Nephron progenitor cell (in vitro differentiated cells): ENCODE measurements around the gene DNAH17.

ENCODE experiments used
- DNase-seq: peaks from one replicate; pipeline ENCODE4 v3.0.0; 2021
- H3K27ac Mint-ChIP-seq: 2 replicates; pipeline ENCODE4 v1.8.0; 2021; ENCODE audit warnings: mild to moderate bottlenecking, moderate library complexity, mixed read lengths
- H3K27me3 Mint-ChIP-seq: 2 replicates; pipeline ENCODE4 v1.8.0; 2021; ENCODE audit warnings: mild to moderate bottlenecking, low read depth, mixed read lengths; ENCODE audit not compliant: poor library complexity
- H3K36me3 Mint-ChIP-seq: 2 replicates; pipeline ENCODE4 v1.8.0; 2021; ENCODE audit warnings: low read depth, mixed read lengths
- H3K4me1 Mint-ChIP-seq: 2 replicates; pipeline ENCODE4 v1.8.0; 2021; ENCODE audit warnings: mixed read lengths
- H3K4me3 Mint-ChIP-seq: 2 replicates; pipeline ENCODE4 v1.8.0; 2021; ENCODE audit warnings: mild to moderate bottlenecking, moderate library complexity, mixed read lengths
- H3K9me3 Mint-ChIP-seq: 2 replicates; pipeline ENCODE4 v1.8.0; 2021; ENCODE audit warnings: mild to moderate bottlenecking, moderate library complexity, mixed read lengths
- TF ChIP-seq, protein P1 (sequence below): fragments of 200-600 bp; sonication (generic); IDR thresholded peaks from 2 replicates; pipeline ENCODE4 v1.5.0; 2021; ENCODE audit warnings: antibody characterized with exemption

The DNAH17 gene

DNA sequence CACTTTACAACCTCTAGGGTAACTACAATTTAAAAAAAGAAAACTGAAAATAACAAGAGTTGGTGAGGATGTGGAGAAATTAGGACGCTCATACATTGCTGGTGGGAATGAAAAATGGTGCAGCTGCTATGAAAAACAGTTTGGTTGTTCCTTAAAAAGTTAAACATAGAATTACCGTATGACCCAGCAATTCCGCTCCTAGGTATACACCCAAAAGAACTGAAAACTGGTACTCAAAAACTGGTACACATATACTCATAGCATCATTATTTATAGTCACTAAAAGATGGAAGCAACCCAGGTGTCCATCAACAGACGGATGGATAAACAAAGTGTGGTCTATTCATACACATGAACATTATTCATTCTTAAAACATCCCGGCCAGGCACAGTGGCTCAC lies 42.9 kb upstream of the DNAH17 start:
- H3K36me3 Mint-ChIP-seq, result peaks cover 6% of the 10 kb centered on the region
- H3K27me3 Mint-ChIP-seq, result peaks cover 16% of the 10 kb centered on the region
- H3K9me3 Mint-ChIP-seq, result peaks cover 29% of the 10 kb centered on the region
- H3K4me1 Mint-ChIP-seq, result no peaks in the 10 kb centered on the region
- H3K27ac Mint-ChIP-seq, result no peak overlapping the region
- TF ChIP-seq, protein P1, sequence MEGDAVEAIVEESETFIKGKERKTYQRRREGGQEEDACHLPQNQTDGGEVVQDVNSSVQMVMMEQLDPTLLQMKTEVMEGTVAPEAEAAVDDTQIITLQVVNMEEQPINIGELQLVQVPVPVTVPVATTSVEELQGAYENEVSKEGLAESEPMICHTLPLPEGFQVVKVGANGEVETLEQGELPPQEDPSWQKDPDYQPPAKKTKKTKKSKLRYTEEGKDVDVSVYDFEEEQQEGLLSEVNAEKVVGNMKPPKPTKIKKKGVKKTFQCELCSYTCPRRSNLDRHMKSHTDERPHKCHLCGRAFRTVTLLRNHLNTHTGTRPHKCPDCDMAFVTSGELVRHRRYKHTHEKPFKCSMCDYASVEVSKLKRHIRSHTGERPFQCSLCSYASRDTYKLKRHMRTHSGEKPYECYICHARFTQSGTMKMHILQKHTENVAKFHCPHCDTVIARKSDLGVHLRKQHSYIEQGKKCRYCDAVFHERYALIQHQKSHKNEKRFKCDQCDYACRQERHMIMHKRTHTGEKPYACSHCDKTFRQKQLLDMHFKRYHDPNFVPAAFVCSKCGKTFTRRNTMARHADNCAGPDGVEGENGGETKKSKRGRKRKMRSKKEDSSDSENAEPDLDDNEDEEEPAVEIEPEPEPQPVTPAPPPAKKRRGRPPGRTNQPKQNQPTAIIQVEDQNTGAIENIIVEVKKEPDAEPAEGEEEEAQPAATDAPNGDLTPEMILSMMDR, result no peak
- H3K4me3 Mint-ChIP-seq, result no peak overlapping the region
- DNase-seq, result no peak

DNA sequence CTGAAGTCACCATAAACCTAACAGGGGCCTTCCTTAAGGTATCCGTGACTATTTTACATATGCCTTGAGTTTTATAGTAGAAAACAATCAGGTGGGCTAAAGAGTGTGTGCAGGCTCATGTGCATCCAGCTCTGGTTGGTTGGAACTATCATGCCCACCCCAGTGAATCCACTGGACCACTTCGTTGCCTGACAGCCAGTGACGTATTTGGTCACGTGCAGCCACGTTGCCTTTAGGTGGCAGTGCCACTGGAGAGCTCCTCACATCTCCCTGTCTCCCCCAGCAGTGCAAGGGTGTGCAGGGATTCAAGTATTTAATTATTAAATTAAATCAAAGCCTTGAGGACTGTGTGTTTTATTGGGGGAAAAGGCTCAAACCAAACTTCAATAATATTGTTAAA lies 42.1 kb upstream of the DNAH17 start:
- Mint-ChIP-seq H3K27ac (no peak overlapping the region), H3K4me3 (no peak overlapping the region), H3K4me1 (no peaks in the 10 kb centered on the region), H3K27me3 (peaks cover 17% of the 10 kb centered on the region), H3K36me3 (peaks cover 6% of the 10 kb centered on the region), H3K9me3 (peaks cover 29% of the 10 kb centered on the region)
- DNase-seq, result no peak
- TF ChIP-seq, protein P1, result no peak

DNA sequence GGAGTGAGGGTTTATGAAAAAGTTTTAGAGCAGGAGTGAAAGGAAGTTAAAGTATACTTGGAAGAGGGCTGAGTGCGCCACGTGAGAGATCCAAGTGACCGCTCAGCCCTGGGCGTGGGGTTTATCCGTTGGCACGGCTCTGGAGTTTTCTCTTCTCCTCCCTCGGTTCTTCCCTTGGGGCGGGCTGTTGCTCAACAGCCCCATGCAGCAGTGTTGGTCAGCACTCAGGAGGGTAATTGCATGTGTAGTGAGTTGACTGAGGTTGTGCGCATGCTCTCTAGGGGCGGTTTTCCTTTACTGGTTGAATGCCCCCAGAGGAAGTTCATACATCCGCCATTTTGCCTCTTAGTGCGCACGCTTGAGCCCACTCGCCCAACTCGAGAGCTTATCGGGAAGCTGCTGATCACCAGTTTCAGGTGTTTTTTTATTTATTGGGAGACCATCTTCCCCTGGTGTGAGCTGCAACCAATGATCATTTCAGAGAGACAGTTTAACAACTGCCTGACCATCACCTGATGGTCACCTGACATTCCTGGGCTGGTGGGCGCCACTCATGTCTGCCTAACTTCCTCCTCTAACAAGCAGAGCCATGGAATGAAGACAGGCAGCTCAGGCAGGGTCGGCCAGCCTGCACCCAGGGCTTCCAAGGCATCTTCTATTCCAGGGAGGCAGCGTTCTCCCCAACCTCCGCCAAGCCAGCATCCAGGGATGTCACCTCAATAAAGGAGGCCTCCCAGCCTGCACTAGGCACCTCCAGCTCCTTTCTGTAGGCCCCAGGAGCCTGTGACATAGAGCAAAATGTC lies 41.3 kb upstream of the DNAH17 start:
- Mint-ChIP-seq H3K27ac (no peak overlapping the region), H3K4me3 (no peak overlapping the region), H3K27me3 (peaks cover 22% of the 10 kb centered on the region), H3K9me3 (peaks cover 29% of the 10 kb centered on the region), H3K4me1 (no peaks in the 10 kb centered on the region), H3K36me3 (peaks cover 6% of the 10 kb centered on the region)
- TF ChIP-seq, protein P1, result no peak
- DNase-seq, result no peak

DNA sequence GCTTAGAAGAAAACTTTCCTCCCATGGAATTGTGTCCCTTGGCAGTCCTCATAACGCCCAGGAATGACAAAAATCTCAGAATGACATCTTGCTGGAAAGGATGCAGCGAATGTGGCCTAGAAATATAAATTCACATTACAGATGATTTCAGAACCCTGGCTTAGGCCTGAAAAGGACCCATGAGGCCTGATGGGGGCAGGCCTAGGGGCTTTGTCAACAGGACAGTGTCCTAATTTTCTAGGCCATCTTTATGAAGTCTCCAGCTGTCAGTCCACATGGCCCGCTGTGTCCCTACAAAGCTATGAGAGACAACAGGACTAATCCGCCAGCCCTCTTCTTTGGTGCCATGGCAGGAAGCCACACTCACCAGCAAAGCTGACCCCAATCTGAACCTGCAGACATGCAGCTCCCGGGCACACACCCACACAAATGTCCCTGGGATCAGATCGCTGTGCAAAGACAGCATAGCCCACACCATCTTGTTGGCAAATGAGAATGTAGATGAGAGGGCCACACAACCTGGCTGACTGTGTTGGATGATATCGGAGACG lies 40.4 kb upstream of the DNAH17 start:
- no peak overlapping the region for H3K27ac Mint-ChIP-seq
- peaks cover 29% of the 10 kb centered on the region for H3K9me3 Mint-ChIP-seq
- DNase-seq, result no peak
- no peaks in the 10 kb centered on the region for H3K4me1 Mint-ChIP-seq
- no peak overlapping the region for H3K4me3 Mint-ChIP-seq
- peaks cover 19% of the 10 kb centered on the region for H3K27me3 Mint-ChIP-seq
- peaks cover 6% of the 10 kb centered on the region for H3K36me3 Mint-ChIP-seq
- TF ChIP-seq, protein P1, result no peak

DNA sequence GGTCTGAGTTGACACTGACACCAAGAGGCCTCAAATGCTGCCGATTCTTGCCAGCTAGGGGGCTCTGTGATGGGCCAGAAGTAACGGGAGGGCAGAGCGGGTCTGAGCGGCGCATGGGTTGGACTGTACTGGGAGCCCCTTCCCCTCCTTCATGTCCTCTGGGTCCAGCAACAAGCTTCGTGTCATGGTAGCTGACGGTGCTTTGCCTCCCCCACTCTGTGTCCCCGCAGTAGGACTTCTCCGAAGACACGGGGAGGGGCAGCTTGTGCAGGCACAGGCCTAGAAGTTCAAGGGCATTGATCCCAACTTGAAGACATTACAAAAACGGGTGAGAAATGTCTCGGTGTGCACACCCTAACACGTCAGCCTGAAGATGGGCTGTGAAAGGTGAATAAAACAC lies 39.8 kb upstream of the DNAH17 start:
- Mint-ChIP-seq H3K9me3 (peaks cover 29% of the 10 kb centered on the region), H3K27ac (no peak overlapping the region), H3K4me3 (no peak overlapping the region), H3K27me3 (peaks cover 22% of the 10 kb centered on the region), H3K36me3 (peaks cover 6% of the 10 kb centered on the region), H3K4me1 (no peaks in the 10 kb centered on the region)
- no peak for DNase-seq
- TF ChIP-seq, protein P1, result no peak

DNA sequence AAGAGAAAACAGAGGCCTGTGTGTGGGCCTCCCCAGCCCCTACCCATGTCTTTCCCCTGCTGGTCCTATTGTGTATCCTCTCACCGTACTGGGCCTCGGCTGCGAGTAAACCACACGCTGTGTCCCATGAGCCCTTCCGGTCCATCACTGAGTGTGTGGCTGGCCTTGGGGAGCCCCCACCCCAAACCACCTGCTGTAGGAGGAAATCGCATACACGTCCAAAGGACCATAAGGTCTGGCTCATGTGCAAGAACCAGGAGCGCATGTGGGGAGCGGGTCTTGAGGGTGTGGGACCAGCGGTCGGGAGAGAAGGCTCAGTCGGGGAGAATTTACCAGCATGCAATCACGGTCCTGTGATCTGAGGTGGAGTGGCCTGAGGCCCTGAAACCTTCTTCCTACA lies 38.4 kb upstream of the DNAH17 start:
- TF ChIP-seq, protein P1, result no peak
- Mint-ChIP-seq H3K27ac (no peak overlapping the region), H3K36me3 (peaks cover 6% of the 10 kb centered on the region), H3K4me3 (no peak overlapping the region), H3K27me3 (peaks cover 22% of the 10 kb centered on the region), H3K9me3 (peaks cover 29% of the 10 kb centered on the region), H3K4me1 (no peaks in the 10 kb centered on the region)
- DNase-seq, result no peak
